Measurements from ENCODE around the gene MAD2L1BP. TPM values are rescaled to one million over a fixed set of nuclear protein-coding genes. Genes with fewer than 3 reads are reported as not detected.
"Not testable (repeated sequence)": the region's sequence is repeated elsewhere in the genome, so short reads cannot be mapped to it uniquely, and the experiment has no call there.

Gene MAD2L1BP
- total RNA-seq, 1 donor from 2014 or later, result 25.5 TPM

DNA sequence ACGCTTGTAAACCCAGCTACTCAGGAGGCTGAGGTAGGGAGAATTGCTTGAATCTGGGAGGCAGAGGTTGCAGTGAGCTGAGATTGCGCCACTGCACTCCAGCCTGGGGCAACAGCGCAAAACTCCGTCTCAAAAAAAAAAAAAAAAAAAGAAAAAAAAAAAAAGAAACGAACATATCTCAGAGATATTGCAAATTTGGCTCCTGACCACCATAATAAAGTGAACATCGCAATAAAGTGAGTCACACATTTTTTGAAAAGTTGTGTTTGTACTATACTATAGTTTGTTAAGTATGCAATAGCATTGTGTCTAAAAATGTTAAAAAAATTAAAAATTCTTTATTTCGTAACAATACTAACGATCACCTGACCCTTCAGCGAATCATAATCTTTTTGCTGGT, 22.5 kb downstream of the MAD2L1BP start:
- no peak for DNase-seq (ENCODE audit: low spot score)
- intact Hi-C loops (cut with DNase I), result no loop called here

- intact Hi-C loops (cut with DNase I), result loop anchor here (10.0 kb wide), 1 partner anchor 292 kb away; no protein-coding TSS in a partner anchor
- DNase-seq (ENCODE audit: low spot score), result not testable (repeated sequence)
Observed at GRCh38 chr6:43662948-43663347, 27.3 kb downstream of the MAD2L1BP start.

- intact Hi-C loops (cut with DNase I), result loop anchor here (5.0 to 10.0 kb wide), 2 partner anchors 57 to 289 kb away; no protein-coding TSS in a partner anchor
- DNase-seq (ENCODE audit: low spot score), result no peak
Observed at GRCh38 chr6:43665376-43665775, 29.7 kb downstream of the MAD2L1BP start.

- intact Hi-C loops (cut with DNase I), result loop anchor here (2.0 to 10.0 kb wide), 3 partner anchors 56 to 288 kb away; no protein-coding TSS in a partner anchor
- DNase-seq (ENCODE audit: low spot score), result no peak
Observed at GRCh38 chr6:43666196-43666920, 30.7 kb downstream of the MAD2L1BP start.

DNA sequence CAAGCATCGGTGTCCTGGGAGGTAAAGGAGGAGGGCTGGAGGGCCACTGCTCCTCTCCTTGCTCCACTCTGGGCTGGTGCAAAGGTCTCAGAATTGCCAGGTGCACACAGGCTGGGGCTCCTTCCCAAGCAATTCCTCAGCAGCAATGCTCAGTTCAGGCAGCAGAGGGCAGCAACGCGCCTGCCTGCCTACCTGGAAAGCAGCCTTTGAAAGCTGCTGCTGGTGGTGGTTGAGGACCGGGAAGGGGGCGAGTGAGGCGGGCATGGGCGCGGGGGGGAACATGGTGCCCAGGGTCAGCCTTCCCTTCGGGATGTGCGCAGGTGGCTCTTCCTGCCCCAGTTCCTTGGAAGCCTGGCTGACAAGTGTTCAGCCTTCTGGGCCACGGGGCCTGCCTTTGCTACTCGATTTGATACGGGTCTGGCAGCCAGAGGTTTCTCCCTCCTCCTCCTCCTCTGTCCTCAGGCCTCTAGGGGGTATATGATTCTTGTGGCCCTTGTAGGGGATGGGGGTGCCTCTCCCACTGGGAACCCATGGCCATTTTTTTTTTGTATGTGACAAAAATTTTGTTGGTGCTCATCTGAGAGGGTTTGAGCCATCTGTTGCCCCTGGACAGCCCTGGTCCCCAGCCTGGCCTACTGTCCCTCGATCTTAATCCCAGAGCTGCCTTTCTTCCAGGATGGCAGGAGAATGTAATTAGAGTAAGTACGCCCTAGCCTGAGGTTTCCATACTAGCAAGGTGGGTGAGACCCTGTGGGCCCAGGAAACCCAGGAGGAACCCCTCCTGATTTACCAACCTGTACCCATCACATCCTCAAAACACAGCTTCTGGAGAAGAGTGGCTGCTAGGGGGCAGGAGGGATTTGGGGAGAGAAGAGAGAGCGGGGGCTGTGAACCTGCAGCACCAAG, 31.9 kb downstream of the MAD2L1BP start:
- peak; percentile 90 for DNase-seq (ENCODE audit: low spot score)
- intact Hi-C loops (cut with DNase I), result loop anchor here (1.0 to 10.0 kb wide), 4 partner anchors 55 to 411 kb away; no protein-coding TSS in a partner anchor

GRCh38 chr6:43668151-43669028, 32.8 kb downstream of the MAD2L1BP start:
- DNase-seq (ENCODE audit: low spot score), result peak; percentile 83
- intact Hi-C loops (cut with DNase I), result loop anchor here (5.0 to 10.0 kb wide), 2 partner anchors 54 to 286 kb away; no protein-coding TSS in a partner anchor

DNA sequence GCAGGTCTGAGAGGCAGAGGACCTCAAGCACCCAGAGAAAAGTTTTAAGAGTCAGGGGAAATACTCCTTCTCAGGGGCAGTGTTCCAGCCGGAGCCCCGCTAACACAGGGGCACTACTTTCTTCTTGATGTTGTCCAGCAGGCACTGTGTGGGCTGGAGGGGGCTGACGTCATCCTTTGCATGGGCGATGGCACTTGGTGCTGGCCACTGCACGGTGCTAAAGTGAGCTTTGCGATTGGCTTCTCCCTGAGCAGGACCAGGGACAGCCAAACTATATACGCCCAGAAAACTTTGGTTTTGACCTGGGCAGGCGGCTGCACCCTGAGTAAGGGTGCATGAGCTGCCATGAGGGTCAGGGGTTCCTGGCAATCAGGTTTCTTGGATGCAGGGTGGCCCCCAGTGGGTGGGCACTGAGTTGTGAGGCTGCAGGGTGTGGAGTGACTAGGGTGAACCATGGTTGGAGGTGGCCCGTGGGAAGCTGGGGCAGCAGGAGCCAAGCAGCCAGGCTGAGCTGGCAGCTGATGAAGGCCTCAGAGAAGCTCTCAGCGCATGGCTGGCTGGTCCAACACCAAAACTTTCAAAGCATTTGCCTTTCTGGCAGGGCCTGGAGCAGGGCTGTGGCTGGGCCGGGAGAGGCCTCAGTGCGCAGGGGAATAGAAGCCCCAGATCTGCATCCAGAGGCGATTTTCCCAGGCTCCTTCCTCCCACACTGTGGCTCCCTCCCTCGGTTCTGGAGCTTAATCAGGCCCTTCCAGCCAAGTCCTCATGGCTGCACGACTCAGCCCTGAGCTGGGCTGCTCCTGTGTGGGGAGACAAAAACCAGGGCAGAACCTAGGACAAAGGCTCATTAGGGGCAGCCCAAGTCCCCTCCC, 33.6 kb downstream of the MAD2L1BP start:
- DNase-seq (ENCODE audit: low spot score), result peak; percentile 81
- intact Hi-C loops (cut with DNase I), result loop anchor here (5.0 to 10.0 kb wide), 2 partner anchors 53 to 286 kb away; no protein-coding TSS in a partner anchor

DNA sequence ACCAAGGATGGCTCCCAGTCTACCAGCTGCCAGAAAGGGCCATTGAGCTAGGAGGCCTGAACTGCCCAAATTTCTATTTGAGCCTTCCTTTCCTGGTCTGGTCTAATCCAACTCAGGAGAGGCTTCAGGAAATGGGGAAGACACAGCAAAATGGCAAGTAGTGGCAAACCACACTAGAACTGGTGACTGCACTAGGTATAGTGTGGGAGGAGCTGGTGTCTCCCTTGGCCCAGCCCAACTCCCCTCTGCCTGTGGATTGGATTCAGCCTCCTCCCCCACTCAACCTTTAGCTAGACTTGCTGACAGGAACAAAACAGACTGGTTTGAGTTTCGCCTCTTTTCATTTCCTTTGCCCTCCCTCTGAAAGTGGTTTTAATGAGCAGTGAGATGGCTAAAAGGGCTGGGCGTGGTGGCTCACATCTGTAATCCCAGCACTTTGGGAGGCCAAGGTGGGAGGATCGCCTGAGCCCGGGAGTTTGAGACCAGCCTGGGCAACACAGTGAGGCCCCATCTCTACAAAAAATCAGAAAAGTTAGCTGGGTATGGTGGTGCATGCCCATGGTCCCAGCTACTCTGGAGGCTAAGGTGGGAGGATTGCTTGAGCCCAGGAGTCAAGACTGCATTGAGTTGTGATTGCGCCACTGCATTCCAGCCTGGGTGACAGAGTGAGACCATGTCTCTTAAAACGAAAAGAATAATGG, 34.4 kb downstream of the MAD2L1BP start:
- DNase-seq (ENCODE audit: low spot score), result no peak
- intact Hi-C loops (cut with DNase I), result loop anchor here (5.0 to 10.0 kb wide), 2 partner anchors 52 to 285 kb away; no protein-coding TSS in a partner anchor

GRCh38 chr6:43670623-43670986, 35.0 kb downstream of the MAD2L1BP start:
- DNase-seq (ENCODE audit: low spot score), result no peak
- intact Hi-C loops (cut with DNase I), result no loop called here

DNA sequence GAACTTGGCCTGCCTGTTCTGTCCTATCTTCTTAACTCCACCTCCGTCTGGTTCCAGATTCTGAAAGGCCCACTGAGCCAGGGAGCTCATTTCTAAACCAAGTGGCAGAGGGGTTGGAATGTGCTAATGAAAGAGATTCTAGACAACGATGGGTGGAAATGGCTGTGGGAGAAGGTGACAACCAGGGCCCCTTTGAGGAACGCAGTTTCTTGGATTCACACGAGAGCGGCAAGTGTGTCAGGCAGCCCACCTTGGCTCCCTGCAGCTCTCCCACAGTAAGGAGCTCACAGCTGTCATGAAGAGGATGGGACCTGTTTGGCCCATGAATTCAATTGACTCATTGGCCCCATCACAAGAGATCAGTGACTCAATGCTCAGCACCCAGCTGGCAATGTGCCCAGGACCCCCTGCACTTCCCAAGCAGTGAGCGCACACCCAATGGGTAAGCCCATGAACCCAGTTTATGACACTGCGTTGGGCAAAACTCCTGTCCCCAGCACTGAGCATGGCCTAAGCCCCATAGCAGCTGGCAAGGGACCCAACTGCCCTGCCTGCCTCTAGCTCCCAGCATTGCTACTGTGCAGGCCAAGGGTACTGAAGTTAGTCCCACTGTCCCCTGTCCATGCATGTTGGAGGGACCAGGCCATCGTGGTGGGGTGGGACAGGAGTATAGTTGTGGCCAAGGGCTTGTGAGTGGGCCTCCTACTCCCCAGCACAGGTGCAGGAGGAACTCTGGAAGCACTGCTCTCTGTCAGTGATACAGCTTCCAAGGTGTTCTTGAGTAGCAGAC, 35.6 kb downstream of the MAD2L1BP start:
- DNase-seq (ENCODE audit: low spot score), result no peak

DNA sequence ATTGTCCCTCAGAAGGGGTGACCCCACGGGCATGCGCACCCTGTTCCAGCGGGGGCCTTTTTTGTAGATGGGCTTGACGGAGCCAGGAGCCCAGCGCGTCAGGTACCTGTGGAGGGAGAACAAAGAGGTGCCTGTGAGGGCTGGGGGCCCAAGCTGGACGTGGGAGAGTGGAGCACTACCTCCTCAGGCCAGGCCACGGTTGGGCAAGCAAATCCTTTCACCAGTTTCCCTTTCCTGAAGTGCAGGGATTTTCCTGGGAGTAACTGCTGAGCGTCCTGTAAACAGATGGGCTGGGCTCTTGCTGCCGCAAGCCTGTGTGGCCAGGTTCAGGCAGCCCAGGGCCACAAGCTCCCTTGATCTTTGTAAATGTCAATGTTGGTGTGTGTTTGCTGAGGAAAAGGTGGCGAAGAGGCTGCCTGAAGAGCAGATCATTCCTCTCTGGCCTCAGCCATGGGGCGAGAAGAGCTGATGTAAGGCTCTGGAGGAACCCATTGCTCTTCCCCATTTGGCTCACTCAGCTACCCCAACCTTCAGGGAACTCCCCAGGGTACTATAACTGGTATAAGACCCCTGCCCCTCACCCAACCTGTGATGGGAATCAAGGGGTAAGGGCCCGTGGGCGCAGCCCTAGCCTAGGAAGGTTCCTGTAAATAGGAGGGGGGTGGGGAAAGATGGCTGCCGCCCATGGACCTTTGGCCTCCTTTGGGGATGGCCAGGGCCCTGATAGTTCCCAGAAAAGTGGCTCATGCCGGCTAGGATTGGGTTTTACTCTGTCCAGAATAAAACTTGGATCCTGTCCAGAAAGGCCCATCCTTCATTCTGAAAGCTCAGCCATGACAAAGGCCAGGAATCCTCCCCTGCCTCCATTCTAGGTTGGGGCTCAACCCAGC, 36.4 kb downstream of the MAD2L1BP start:
- intact Hi-C loops (cut with DNase I), result no loop called here
- DNase-seq (ENCODE audit: low spot score), result no peak

More for the DNA sequence above, 35.6 kb downstream of the MAD2L1BP start:
- intact Hi-C loops (cut with DNase I), result no loop called here

- no peak for DNase-seq (ENCODE audit: low spot score)
- intact Hi-C loops (cut with DNase I), result no loop called here
Observed at GRCh38 chr6:43673444-43674084, 37.9 kb downstream of the MAD2L1BP start.

GRCh38 chr6:43674291-43674690, 38.7 kb downstream of the MAD2L1BP start:
- no peak for DNase-seq (ENCODE audit: low spot score)
- intact Hi-C loops (cut with DNase I), result no loop called here

DNA sequence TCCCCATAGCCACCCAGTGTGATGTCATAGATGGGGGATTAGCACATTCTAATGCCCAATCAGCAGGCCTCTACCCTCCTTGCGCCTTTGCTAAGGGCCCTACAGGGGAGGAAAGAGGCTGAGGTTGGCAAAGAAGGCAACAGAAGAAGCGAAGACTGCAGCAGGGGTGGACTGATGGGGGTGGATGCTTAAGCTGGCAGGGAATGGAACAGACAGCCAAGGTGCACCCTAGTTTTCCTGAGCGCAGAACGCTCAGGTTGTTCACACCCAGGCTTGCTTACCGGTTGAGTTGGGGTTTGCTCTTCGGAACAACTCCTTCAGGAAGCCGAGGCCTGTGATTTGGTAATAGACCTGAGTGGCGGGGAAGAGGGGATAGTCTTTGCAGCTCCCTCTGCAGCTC, 39.3 kb downstream of the MAD2L1BP start:
- no peak for DNase-seq (ENCODE audit: low spot score)
- intact Hi-C loops (cut with DNase I), result no loop called here

GRCh38 chr6:43676962-43677606, 41.4 kb downstream of the MAD2L1BP start:
- intact Hi-C loops (cut with DNase I), result no loop called here
- no peak for DNase-seq (ENCODE audit: low spot score)

Measured in cardiac septum (tissue), 1 donor.